HepG2 (cell line): ENCODE data around the gene CD300LF. TPM values are rescaled to one million over a fixed set of nuclear protein-coding genes. Genes with fewer than 3 reads are reported as not detected.

ENCODE experiments used
- GATA4 ChIP-seq: sonication (generic); IDR thresholded peaks from 2 replicates; pipeline ENCODE4 v1.6.1; 2016; ENCODE audit warnings: antibody characterized with exemption, low read depth, borderline replicate concordance
- HDAC2 ChIP-seq: sonication (generic); formaldehyde crosslinking; IDR thresholded peaks from 2 replicates; pipeline ENCODE4 v1.4.0; 2020; ENCODE audit warnings: missing genetic modification reagents
- polyA plus RNA-seq, 8 experiments: library from polyadenylated mRNA; depleted of rRNA in 3 of 8; stranded (reverse) in 7 of 8; unstranded in 1 of 8; fragments of >200 nt; fragmentation: Illumina TruSeq in 4 of 8; extraction: Trizol in 4 of 8; gene quantifications; 2 replicates each; pipeline versions ENCODE4 v1.2.1 to v1.2.3, GENCODE V29; 2011 to 2016; ENCODE audit warnings: low read depth in 4 of 8, missing spikeins in 1 of 8, mixed read lengths in 1 of 8; ENCODE audit not compliant: insufficient read depth in 1 of 8
- total RNA-seq, 5 experiments: library from RNA; depleted of rRNA; stranded (reverse); fragments of >200 nt; fragmentation: Illumina TruSeq; extraction: Trizol; gene quantifications; 2 replicates each; pipeline ENCODE4 v1.2.3, GENCODE V29; 2016; ENCODE audit warnings: low read depth in 1 of 5
- TF ChIP-seq, protein P1 (sequence below): sonication (generic); formaldehyde crosslinking; IDR thresholded peaks from 2 replicates; pipeline ENCODE4 v1.5.0; 2020; ENCODE audit warnings: missing genetic modification reagents
- TF ChIP-seq, protein P2 (sequence below): sonication (generic); formaldehyde crosslinking; IDR thresholded peaks from 2 replicates; pipeline ENCODE4 v1.4.0; 2020; ENCODE audit warnings: missing genetic modification reagents
- TF ChIP-seq, protein P3 (sequence below): sonication (generic); formaldehyde crosslinking; IDR thresholded peaks from 2 replicates; pipeline ENCODE4 v1.4.0; 2020; ENCODE audit warnings: missing genetic modification reagents, borderline replicate concordance
- TF ChIP-seq, protein P4 (sequence below): sonication (generic); IDR thresholded peaks from 2 replicates; pipeline ENCODE4 v1.6.1; 2016; ENCODE audit warnings: low read depth, borderline replicate concordance
- TF ChIP-seq, protein P5 (sequence below): sonication (generic); formaldehyde crosslinking; IDR thresholded peaks from 2 replicates; pipeline ENCODE4 v1.4.0; 2020; ENCODE audit warnings: missing genetic modification reagents
- TF ChIP-seq, protein P6 (sequence below): IDR thresholded peaks from 2 replicates; pipeline ENCODE4 v1.6.1; 2012; ENCODE audit warnings: low read depth, low read length, improper control_type of control experiment
- TF ChIP-seq, protein P7 (sequence below): sonication (generic); formaldehyde crosslinking; IDR thresholded peaks from 2 replicates; pipeline ENCODE4 v1.4.0; 2020; ENCODE audit warnings: missing genetic modification reagents
- TF ChIP-seq, protein P8 (sequence below): sonication (generic); formaldehyde crosslinking; IDR thresholded peaks from 2 replicates; pipeline ENCODE4 v1.4.0; 2020; ENCODE audit warnings: mild to moderate bottlenecking, missing genetic modification reagents

The CD300LF gene
- total and polyA plus RNA-seq, 2 of the 13 experiments (the other 11 are each of a cell fraction or from before 2014, with no cell fraction given) = not detected

DNA sequence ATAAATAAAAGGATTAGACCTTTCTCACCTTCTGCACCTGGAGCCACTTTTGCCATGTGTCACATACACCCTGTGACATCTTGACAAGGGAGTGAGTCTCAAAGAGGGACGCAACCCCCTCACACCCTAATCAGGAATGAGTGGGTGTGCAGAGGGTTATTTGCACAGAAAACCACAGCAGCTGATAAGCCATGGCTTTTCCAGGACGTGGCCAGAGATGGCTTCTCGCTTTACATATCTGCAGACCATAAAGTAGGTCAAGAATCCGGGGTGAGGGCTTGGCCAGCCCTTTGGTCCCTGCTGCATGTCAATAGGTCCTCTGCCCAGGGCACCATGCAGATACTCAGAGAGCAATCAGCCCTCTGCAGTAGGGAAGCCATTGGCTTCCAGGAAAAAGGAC is 2.4 kb upstream of the CD300LF start (continued):
- TF ChIP-seq, protein P1, sequence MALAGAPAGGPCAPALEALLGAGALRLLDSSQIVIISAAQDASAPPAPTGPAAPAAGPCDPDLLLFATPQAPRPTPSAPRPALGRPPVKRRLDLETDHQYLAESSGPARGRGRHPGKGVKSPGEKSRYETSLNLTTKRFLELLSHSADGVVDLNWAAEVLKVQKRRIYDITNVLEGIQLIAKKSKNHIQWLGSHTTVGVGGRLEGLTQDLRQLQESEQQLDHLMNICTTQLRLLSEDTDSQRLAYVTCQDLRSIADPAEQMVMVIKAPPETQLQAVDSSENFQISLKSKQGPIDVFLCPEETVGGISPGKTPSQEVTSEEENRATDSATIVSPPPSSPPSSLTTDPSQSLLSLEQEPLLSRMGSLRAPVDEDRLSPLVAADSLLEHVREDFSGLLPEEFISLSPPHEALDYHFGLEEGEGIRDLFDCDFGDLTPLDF (CRISPR knock-in tag) = no peak
- TF ChIP-seq, protein P2, sequence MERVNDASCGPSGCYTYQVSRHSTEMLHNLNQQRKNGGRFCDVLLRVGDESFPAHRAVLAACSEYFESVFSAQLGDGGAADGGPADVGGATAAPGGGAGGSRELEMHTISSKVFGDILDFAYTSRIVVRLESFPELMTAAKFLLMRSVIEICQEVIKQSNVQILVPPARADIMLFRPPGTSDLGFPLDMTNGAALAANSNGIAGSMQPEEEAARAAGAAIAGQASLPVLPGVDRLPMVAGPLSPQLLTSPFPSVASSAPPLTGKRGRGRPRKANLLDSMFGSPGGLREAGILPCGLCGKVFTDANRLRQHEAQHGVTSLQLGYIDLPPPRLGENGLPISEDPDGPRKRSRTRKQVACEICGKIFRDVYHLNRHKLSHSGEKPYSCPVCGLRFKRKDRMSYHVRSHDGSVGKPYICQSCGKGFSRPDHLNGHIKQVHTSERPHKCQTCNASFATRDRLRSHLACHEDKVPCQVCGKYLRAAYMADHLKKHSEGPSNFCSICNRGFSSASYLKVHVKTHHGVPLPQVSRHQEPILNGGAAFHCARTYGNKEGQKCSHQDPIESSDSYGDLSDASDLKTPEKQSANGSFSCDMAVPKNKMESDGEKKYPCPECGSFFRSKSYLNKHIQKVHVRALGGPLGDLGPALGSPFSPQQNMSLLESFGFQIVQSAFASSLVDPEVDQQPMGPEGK = 0 out of 2 replicates have a peak, but pooled peaks have one; percentile 37
- TF ChIP-seq, protein P3, sequence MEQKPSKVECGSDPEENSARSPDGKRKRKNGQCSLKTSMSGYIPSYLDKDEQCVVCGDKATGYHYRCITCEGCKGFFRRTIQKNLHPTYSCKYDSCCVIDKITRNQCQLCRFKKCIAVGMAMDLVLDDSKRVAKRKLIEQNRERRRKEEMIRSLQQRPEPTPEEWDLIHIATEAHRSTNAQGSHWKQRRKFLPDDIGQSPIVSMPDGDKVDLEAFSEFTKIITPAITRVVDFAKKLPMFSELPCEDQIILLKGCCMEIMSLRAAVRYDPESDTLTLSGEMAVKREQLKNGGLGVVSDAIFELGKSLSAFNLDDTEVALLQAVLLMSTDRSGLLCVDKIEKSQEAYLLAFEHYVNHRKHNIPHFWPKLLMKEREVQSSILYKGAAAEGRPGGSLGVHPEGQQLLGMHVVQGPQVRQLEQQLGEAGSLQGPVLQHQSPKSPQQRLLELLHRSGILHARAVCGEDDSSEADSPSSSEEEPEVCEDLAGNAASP (CRISPR knock-in tag) = peak; percentile 61; the same call in 1 of the 2 replicates
- TF ChIP-seq, protein P4, sequence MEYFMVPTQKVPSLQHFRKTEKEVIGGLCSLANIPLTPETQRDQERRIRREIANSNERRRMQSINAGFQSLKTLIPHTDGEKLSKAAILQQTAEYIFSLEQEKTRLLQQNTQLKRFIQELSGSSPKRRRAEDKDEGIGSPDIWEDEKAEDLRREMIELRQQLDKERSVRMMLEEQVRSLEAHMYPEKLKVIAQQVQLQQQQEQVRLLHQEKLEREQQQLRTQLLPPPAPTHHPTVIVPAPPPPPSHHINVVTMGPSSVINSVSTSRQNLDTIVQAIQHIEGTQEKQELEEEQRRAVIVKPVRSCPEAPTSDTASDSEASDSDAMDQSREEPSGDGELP = peak; percentile 36
- TF ChIP-seq, protein P5, sequence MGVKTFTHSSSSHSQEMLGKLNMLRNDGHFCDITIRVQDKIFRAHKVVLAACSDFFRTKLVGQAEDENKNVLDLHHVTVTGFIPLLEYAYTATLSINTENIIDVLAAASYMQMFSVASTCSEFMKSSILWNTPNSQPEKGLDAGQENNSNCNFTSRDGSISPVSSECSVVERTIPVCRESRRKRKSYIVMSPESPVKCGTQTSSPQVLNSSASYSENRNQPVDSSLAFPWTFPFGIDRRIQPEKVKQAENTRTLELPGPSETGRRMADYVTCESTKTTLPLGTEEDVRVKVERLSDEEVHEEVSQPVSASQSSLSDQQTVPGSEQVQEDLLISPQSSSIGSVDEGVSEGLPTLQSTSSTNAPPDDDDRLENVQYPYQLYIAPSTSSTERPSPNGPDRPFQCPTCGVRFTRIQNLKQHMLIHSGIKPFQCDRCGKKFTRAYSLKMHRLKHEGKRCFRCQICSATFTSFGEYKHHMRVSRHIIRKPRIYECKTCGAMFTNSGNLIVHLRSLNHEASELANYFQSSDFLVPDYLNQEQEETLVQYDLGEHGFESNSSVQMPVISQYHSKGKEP (CRISPR knock-in tag) = no peak
- TF ChIP-seq, protein P6, sequence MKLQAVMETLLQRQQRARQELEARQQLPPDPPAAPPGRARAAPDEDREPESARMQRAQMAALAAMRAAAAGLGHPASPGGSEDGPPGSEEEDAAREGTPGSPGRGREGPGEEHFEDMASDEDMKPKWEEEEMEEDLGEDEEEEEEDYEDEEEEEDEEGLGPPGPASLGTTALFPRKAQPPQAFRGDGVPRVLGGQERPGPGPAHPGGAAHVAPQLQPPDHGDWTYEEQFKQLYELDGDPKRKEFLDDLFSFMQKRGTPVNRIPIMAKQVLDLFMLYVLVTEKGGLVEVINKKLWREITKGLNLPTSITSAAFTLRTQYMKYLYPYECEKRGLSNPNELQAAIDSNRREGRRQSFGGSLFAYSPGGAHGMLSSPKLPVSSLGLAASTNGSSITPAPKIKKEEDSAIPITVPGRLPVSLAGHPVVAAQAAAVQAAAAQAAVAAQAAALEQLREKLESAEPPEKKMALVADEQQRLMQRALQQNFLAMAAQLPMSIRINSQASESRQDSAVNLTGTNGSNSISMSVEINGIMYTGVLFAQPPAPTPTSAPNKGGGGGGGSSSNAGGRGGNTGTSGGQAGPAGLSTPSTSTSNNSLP = no peak
- TF ChIP-seq, protein P7, sequence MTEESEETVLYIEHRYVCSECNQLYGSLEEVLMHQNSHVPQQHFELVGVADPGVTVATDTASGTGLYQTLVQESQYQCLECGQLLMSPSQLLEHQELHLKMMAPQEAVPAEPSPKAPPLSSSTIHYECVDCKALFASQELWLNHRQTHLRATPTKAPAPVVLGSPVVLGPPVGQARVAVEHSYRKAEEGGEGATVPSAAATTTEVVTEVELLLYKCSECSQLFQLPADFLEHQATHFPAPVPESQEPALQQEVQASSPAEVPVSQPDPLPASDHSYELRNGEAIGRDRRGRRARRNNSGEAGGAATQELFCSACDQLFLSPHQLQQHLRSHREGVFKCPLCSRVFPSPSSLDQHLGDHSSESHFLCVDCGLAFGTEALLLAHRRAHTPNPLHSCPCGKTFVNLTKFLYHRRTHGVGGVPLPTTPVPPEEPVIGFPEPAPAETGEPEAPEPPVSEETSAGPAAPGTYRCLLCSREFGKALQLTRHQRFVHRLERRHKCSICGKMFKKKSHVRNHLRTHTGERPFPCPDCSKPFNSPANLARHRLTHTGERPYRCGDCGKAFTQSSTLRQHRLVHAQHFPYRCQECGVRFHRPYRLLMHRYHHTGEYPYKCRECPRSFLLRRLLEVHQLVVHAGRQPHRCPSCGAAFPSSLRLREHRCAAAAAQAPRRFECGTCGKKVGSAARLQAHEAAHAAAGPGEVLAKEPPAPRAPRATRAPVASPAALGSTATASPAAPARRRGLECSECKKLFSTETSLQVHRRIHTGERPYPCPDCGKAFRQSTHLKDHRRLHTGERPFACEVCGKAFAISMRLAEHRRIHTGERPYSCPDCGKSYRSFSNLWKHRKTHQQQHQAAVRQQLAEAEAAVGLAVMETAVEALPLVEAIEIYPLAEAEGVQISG (CRISPR knock-in tag) = peak; percentile 36; the same call in 1 of the 2 replicates
- TF ChIP-seq GATA4 = no peak
- TF ChIP-seq HDAC2 (CRISPR knock-in tag) = 0 out of 2 replicates have a peak, but pooled peaks have one; percentile 44
- TF ChIP-seq, protein P8, sequence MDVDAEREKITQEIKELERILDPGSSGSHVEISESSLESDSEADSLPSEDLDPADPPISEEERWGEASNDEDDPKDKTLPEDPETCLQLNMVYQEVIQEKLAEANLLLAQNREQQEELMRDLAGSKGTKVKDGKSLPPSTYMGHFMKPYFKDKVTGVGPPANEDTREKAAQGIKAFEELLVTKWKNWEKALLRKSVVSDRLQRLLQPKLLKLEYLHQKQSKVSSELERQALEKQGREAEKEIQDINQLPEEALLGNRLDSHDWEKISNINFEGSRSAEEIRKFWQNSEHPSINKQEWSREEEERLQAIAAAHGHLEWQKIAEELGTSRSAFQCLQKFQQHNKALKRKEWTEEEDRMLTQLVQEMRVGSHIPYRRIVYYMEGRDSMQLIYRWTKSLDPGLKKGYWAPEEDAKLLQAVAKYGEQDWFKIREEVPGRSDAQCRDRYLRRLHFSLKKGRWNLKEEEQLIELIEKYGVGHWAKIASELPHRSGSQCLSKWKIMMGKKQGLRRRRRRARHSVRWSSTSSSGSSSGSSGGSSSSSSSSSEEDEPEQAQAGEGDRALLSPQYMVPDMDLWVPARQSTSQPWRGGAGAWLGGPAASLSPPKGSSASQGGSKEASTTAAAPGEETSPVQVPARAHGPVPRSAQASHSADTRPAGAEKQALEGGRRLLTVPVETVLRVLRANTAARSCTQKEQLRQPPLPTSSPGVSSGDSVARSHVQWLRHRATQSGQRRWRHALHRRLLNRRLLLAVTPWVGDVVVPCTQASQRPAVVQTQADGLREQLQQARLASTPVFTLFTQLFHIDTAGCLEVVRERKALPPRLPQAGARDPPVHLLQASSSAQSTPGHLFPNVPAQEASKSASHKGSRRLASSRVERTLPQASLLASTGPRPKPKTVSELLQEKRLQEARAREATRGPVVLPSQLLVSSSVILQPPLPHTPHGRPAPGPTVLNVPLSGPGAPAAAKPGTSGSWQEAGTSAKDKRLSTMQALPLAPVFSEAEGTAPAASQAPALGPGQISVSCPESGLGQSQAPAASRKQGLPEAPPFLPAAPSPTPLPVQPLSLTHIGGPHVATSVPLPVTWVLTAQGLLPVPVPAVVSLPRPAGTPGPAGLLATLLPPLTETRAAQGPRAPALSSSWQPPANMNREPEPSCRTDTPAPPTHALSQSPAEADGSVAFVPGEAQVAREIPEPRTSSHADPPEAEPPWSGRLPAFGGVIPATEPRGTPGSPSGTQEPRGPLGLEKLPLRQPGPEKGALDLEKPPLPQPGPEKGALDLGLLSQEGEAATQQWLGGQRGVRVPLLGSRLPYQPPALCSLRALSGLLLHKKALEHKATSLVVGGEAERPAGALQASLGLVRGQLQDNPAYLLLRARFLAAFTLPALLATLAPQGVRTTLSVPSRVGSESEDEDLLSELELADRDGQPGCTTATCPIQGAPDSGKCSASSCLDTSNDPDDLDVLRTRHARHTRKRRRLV = no peak
